Fibroblast of lung (primary cell): Measurements from ENCODE around the gene LIN52. TPM values are rescaled to one million over a fixed set of nuclear protein-coding genes. Genes with fewer than 3 reads are reported as not detected.

Experiments used
- DNase-seq, 2 donors: peaks; one replicate each; pipeline versions ENCODE4 v3.0.0 to v3.0.0-alpha.2; 2010; ENCODE audit warnings: low read depth in 2 of 2
- H2AFZ ChIP-seq: 2 replicates; pipeline ENCODE4 v1.5.1; 2012; ENCODE audit warnings: low read length, control low read depth, inconsistent platforms
- H3K27ac ChIP-seq: 2 replicates; pipeline ENCODE4 v1.5.1; 2011; ENCODE audit warnings: low read length, control low read depth; ENCODE audit not compliant: insufficient read depth
- H3K27me3 ChIP-seq: 2 replicates; pipeline ENCODE4 v1.5.1; 2011; ENCODE audit warnings: mild to moderate bottlenecking, low read length; ENCODE audit not compliant: control insufficient read depth, insufficient read depth
- H3K36me3 ChIP-seq: 2 replicates; pipeline ENCODE4 v1.5.1; 2011; ENCODE audit warnings: low read length; ENCODE audit not compliant: control insufficient read depth, insufficient read depth
- H3K4me1 ChIP-seq: 2 replicates; pipeline ENCODE4 v1.5.1; 2011; ENCODE audit warnings: low read length; ENCODE audit not compliant: control insufficient read depth, insufficient read depth; ENCODE audit errors: extremely low read depth
- H3K4me2 ChIP-seq: 2 replicates; pipeline ENCODE4 v1.5.1; 2011; ENCODE audit warnings: low read length, control low read depth; ENCODE audit not compliant: insufficient read depth; ENCODE audit errors: extremely low read depth
- H3K4me3 ChIP-seq, 4 experiments: fragments of 200-600 bp in 1 of 4; sonication (generic) in 1 of 4; replicated peaks in 1 of 4; 2 replicates each; pipeline ENCODE4 v1.5.1; 2011 to 2016; ENCODE audit warnings: low read length in 4 of 4, low read depth in 3 of 4, mild to moderate bottlenecking in 3 of 4, control low read depth in 2 of 4, inconsistent platforms in 1 of 4, mixed read lengths in 1 of 4; ENCODE audit not compliant: insufficient read depth in 1 of 4; ENCODE audit errors: control extremely low read depth in 1 of 4
- H3K79me2 ChIP-seq: 2 replicates; pipeline ENCODE4 v1.5.1; 2012; ENCODE audit warnings: mild to moderate bottlenecking, low read length, inconsistent platforms; ENCODE audit not compliant: control insufficient read depth, insufficient read depth
- H3K9ac ChIP-seq: 2 replicates; pipeline ENCODE4 v1.5.1; 2011; ENCODE audit warnings: mild to moderate bottlenecking, low read length, control low read depth; ENCODE audit not compliant: insufficient read depth
- H3K9me3 ChIP-seq: 2 replicates; pipeline ENCODE4 v1.5.1; 2012; ENCODE audit warnings: low read depth, low read length; ENCODE audit not compliant: control insufficient read depth, insufficient read depth
- H4K20me1 ChIP-seq: 2 replicates; pipeline ENCODE4 v1.5.1; 2011; ENCODE audit warnings: low read length; ENCODE audit not compliant: control insufficient read depth, insufficient read depth; ENCODE audit errors: extremely low read depth
- CTCF ChIP-seq, 2 donors: IDR thresholded peaks in 1 of 2; conservative IDR thresholded peaks in 1 of 2; 1 replicate in 1 of 2; 2 replicates in 1 of 2; pipeline ENCODE4 v1.5.1; 2011 to 2012; ENCODE audit warnings: low read length in 2 of 2, control low read depth in 1 of 2, inconsistent platforms in 1 of 2, low read depth in 1 of 2, mild to moderate bottlenecking in 1 of 2
- EZH2 ChIP-seq: IDR thresholded peaks from 2 replicates; pipeline ENCODE4 v1.5.1; 2012; ENCODE audit warnings: low read length, control low read depth, mild to moderate bottlenecking; ENCODE audit errors: missing control alignments
- polyA plus RNA-seq, 2 donors: library from polyadenylated mRNA; depleted of rRNA in 1 of 2; stranded (reverse) in 1 of 2; unstranded in 1 of 2; fragments of >200 nt; gene quantifications; 2 replicates each; pipeline ENCODE4 v1.2.1, GENCODE V29; 2011 to 2012; ENCODE audit warnings: missing spikeins in 1 of 2
- total RNA-seq: library from RNA; depleted of rRNA; stranded (reverse); fragments of >200 nt; gene quantifications from 2 replicates; pipeline ENCODE4 v1.2.1, GENCODE V29; 2014

LIN52 gene
- total and polyA plus RNA-seq, 2 donors (not counting 1 experiment from before 2014, with no cell fraction given) = 7.5 to 11.9 TPM

- TF ChIP-seq CTCF (conservative IDR thresholded peaks at IDR 0.05 in 1 of 2, IDR thresholded peaks at IDR 0.05 in 1 of 2; ENCODE audit: low read depth in 1 of 2, low read length in 2 of 2) = no peak
- TF ChIP-seq EZH2 = no peak
- H3K9me3 ChIP-seq = no peaks in the 10 kb centered on the region
- DNase-seq = no peak
- H4K20me1 ChIP-seq = no peaks in the 10 kb centered on the region
- no peak overlapping the region for H3K9ac ChIP-seq
- no peaks in the 10 kb centered on the region for H3K4me1 ChIP-seq
- H3K27me3 ChIP-seq = peaks cover 14% of the 10 kb centered on the region
- no peaks in the 10 kb centered on the region for H3K36me3 ChIP-seq
- H3K27ac ChIP-seq = no peak overlapping the region
- H3K4me2 ChIP-seq = no peak overlapping the region
- no peak overlapping the region for H3K4me3 ChIP-seq
- no peaks in the 10 kb centered on the region for H3K79me2 ChIP-seq
- H2AFZ ChIP-seq = no peak overlapping the region
Observed at GRCh38 chr14:74249433-74250375, 164.9 kb downstream of the LIN52 start.

Other genes with a start within 250 kb of the LIN52 start
- 7.2 and 7.9 TPM in 2 replicates for gene PTGR2, start 233.1 kb upstream of the LIN52 start, total RNA-seq
- 5.6 and 5.7 TPM in 2 replicates for gene PTGR2, start 233.1 kb upstream of the LIN52 start, polyA plus RNA-seq
- 71.4 and 80.4 TPM in 2 replicates for gene ZNF410, start 198.1 kb upstream of the LIN52 start, total RNA-seq
- gene ZNF410, start 198.1 kb upstream of the LIN52 start, polyA plus RNA-seq = 45.7 and 46.5 TPM in 2 replicates
- gene FAM161B, start 134.9 kb upstream of the LIN52 start, total RNA-seq = 4.1 and 5.3 TPM in 2 replicates
- gene FAM161B, start 134.9 kb upstream of the LIN52 start, polyA plus RNA-seq = 2.8 and 3.7 TPM in 2 replicates
- gene COQ6, start 134.7 kb upstream of the LIN52 start, total RNA-seq = 13.4 and 18.0 TPM in 2 replicates
- 20.8 and 23.2 TPM in 2 replicates for gene COQ6, start 134.7 kb upstream of the LIN52 start, polyA plus RNA-seq
- gene ENTPD5, start 65.7 kb upstream of the LIN52 start, total RNA-seq = 6.7 and 9.6 TPM in 2 replicates
- gene ENTPD5, start 65.7 kb upstream of the LIN52 start, polyA plus RNA-seq = 11.5 and 13.7 TPM in 2 replicates
- 3.8 and 4.4 TPM in 2 replicates for gene BBOF1, start 65.6 kb upstream of the LIN52 start, total RNA-seq
- gene BBOF1, start 65.6 kb upstream of the LIN52 start, polyA plus RNA-seq = 3.0 and 7.8 TPM in 2 replicates
- 19.5 and 38.6 TPM in 2 replicates for gene ALDH6A1, start 503 bp upstream of the LIN52 start, total RNA-seq
- gene ALDH6A1, start 503 bp upstream of the LIN52 start, polyA plus RNA-seq = 16.2 and 21.7 TPM in 2 replicates
- not detected in 2 replicates for gene VSX2, start 154.5 kb downstream of the LIN52 start, total RNA-seq
- gene VSX2, start 154.5 kb downstream of the LIN52 start, polyA plus RNA-seq = not detected in 2 replicates
- gene ABCD4, start 218.0 kb downstream of the LIN52 start, total RNA-seq = 26.2 and 26.9 TPM in 2 replicates
- gene ABCD4, start 218.0 kb downstream of the LIN52 start, polyA plus RNA-seq = 10.5 and 12.6 TPM in 2 replicates